ENCODE measurements around the gene SPATA32.

SPATA32 gene

GRCh38 chr17:45247429-45248131, 14.3 kb downstream of the SPATA32 start (continued):
- TF ChIP-seq ZNF792 (tag by site-specific recombination; IDR thresholded peaks at IDR 0.05), result no peak
- 0 out of 2 replicates have a peak, but pooled peaks have one; percentile 31 for TF ChIP-seq GLI4 (tag by site-specific recombination; IDR thresholded peaks at IDR 0.05)
- no peak for TF ChIP-seq ZBTB49 (tag by site-specific recombination; IDR thresholded peaks at IDR 0.05; ENCODE audit: low read depth)
- TF ChIP-seq PRDM10 (tag by site-specific recombination; IDR thresholded peaks at IDR 0.05), result peak; percentile 95
- no peak for TF ChIP-seq ZNF558 (tag by site-specific recombination; IDR thresholded peaks at IDR 0.05)
- no peak for TF ChIP-seq SCRT1 (tag by site-specific recombination; IDR thresholded peaks at IDR 0.05; ENCODE audit: borderline replicate concordance)
- no peak for TF ChIP-seq ZNF645 (tag by site-specific recombination; IDR thresholded peaks at IDR 0.05)
- TF ChIP-seq ZNF394 (tag by site-specific recombination; IDR thresholded peaks at IDR 0.05; ENCODE audit: borderline replicate concordance), result no peak
- TF ChIP-seq OSR2 (tag by site-specific recombination; IDR thresholded peaks at IDR 0.05), result no peak
- TF ChIP-seq ZNF843 (tag by site-specific recombination; IDR thresholded peaks at IDR 0.05), result peak; percentile 43
- TF ChIP-seq ZFP37 (tag by site-specific recombination; IDR thresholded peaks at IDR 0.05), result no peak
- no peak for TF ChIP-seq ZNF133 (tag by site-specific recombination; IDR thresholded peaks at IDR 0.05)
- no peak for TF ChIP-seq SALL2 (tag by site-specific recombination; IDR thresholded peaks at IDR 0.05; ENCODE audit: borderline replicate concordance)
- TF ChIP-seq OVOL3 (tag by site-specific recombination; IDR thresholded peaks at IDR 0.05), result no peak
- TF ChIP-seq ZNF510 (tag by site-specific recombination; IDR thresholded peaks at IDR 0.05; ENCODE audit: insufficient replicate concordance), result no peak
- no peak for TF ChIP-seq ZNF433 (tag by site-specific recombination; IDR thresholded peaks at IDR 0.05; ENCODE audit: low read depth)
- TF ChIP-seq ZSCAN16 (tag by site-specific recombination; IDR thresholded peaks at IDR 0.05), result 0 out of 2 replicates have a peak, but pooled peaks have one; percentile 40
- TF ChIP-seq GFI1B (tag by site-specific recombination; IDR thresholded peaks at IDR 0.05), result no peak
- TF ChIP-seq, protein P1, sequence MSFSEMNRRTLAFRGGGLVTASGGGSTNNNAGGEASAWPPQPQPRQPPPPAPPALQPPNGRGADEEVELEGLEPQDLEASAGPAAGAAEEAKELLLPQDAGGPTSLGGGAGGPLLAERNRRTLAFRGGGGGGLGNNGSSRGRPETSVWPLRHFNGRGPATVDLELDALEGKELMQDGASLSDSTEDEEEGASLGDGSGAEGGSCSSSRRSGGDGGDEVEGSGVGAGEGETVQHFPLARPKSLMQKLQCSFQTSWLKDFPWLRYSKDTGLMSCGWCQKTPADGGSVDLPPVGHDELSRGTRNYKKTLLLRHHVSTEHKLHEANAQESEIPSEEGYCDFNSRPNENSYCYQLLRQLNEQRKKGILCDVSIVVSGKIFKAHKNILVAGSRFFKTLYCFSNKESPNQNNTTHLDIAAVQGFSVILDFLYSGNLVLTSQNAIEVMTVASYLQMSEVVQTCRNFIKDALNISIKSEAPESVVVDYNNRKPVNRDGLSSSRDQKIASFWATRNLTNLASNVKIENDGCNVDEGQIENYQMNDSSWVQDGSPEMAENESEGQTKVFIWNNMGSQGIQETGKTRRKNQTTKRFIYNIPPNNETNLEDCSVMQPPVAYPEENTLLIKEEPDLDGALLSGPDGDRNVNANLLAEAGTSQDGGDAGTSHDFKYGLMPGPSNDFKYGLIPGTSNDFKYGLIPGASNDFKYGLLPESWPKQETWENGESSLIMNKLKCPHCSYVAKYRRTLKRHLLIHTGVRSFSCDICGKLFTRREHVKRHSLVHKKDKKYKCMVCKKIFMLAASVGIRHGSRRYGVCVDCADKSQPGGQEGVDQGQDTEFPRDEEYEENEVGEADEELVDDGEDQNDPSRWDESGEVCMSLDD (tag by site-specific recombination; IDR thresholded peaks at IDR 0.05), result peak; percentile 73; the same call in 1 of the 2 replicates
- no peak; the same call in 1 of the 2 replicates for TF ChIP-seq PRDM4 (tag by site-specific recombination; IDR thresholded peaks at IDR 0.05)
- no peak for TF ChIP-seq GLI2 (tag by site-specific recombination; IDR thresholded peaks at IDR 0.05; ENCODE audit: borderline replicate concordance, low read depth)
- peak; percentile 90 for TF ChIP-seq ZEB2 (tag by site-specific recombination; IDR thresholded peaks at IDR 0.05)
- peak; percentile 98 for TF ChIP-seq SP2 (tag by site-specific recombination; IDR thresholded peaks at IDR 0.05)
- TF ChIP-seq HOXD13 (CRISPR knock-in tag; IDR thresholded peaks at IDR 0.05; ENCODE audit: borderline replicate concordance), result no peak

Data from HEK293 (cell line).